NT2/D1 (cell line): ENCODE measurements around the gene SLC4A4.

Experiments used
- YY1 ChIP-seq: IDR thresholded peaks from 2 replicates; pipeline ENCODE4 v1.6.1; 2011; ENCODE audit not compliant: insufficient read length, insufficient read depth
- ZNF274 ChIP-seq: IDR thresholded peaks from 2 replicates; pipeline ENCODE4 v1.6.1; 2011; ENCODE audit warnings: mild to moderate bottlenecking, low read depth, low read length

DNA sequence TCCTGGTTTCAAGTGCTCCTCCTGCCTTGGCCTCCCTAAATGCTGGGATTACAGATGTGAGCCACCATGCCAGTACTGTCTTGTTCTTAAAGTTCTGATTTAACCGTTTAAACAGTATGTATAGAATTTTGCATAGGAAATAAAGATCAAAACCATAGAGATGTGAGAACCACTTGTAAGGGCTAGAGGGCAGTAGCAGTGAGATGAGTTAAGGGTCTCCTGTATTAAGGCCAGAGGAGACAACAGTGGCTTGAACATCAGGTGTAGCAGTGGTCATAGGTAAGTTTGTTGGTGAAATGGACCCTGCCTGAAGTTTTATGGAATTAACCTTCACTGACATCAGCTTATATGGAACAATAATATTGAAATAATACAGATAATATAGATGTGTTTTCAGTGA, 155.7 kb downstream of the SLC4A4 start:
- TF ChIP-seq YY1, result no peak
- no peak for TF ChIP-seq ZNF274
